Stimulated activated CD4-positive, alpha-beta T cell treated with anti-CD3 and anti-CD28 coated beads, Interleukin-2, amount 100 ng/mL, for 24 hours (primary cell): ENCODE data around the gene COX17.

Experiments used
- DNase-seq, 2 donors: peaks; one replicate each; pipeline ENCODE4 v3.0.0-alpha.2; 2020

COX17 gene

GRCh38 chr3:119643528-119643927 is 33.7 kb downstream of the COX17 start:
- DNase-seq: no peak

GRCh38 chr3:119642746-119643473 is 34.3 kb downstream of the COX17 start:
- peak in 1 of 2 donors; percentile 14 for DNase-seq

- no peak for DNase-seq
Observed at GRCh38 chr3:119641416-119641815, 35.8 kb downstream of the COX17 start.

- no peak for DNase-seq
Observed at GRCh38 chr3:119639494-119640350, 37.5 kb downstream of the COX17 start.

GRCh38 chr3:119637679-119638477 is 39.3 kb downstream of the COX17 start:
- DNase-seq: no peak

GRCh38 chr3:119636891-119637611 is 40.2 kb downstream of the COX17 start:
- no peak for DNase-seq

GRCh38 chr3:119636249-119636648 is 41.0 kb downstream of the COX17 start:
- DNase-seq: no peak

- DNase-seq: no peak
Observed at GRCh38 chr3:119635719-119636118, 41.5 kb downstream of the COX17 start.

- no peak for DNase-seq
Observed at GRCh38 chr3:119632829-119633228, 44.4 kb downstream of the COX17 start.

GRCh38 chr3:119632216-119632615 is 45.0 kb downstream of the COX17 start:
- DNase-seq: no peak

GRCh38 chr3:119631516-119631915 is 45.7 kb downstream of the COX17 start:
- no peak for DNase-seq

- no peak for DNase-seq
Observed at GRCh38 chr3:119630880-119631329, 46.3 kb downstream of the COX17 start.

GRCh38 chr3:119630128-119630879 is 46.9 kb downstream of the COX17 start:
- DNase-seq: no peak

- DNase-seq: no peak
Observed at GRCh38 chr3:119628816-119629445, 48.3 kb downstream of the COX17 start.

- peak; percentile 18 to 41 for DNase-seq
Observed at GRCh38 chr3:119628390-119628789, 48.8 kb downstream of the COX17 start.

GRCh38 chr3:119627461-119627860 is 49.7 kb downstream of the COX17 start:
- no peak for DNase-seq

- no peak for DNase-seq
Observed at GRCh38 chr3:119626196-119626595, 51.0 kb downstream of the COX17 start.

GRCh38 chr3:119625451-119626153 is 51.6 kb downstream of the COX17 start:
- DNase-seq: no peak

GRCh38 chr3:119624002-119624720 is 53.0 kb downstream of the COX17 start:
- DNase-seq: no peak

GRCh38 chr3:119620899-119621298 is 56.3 kb downstream of the COX17 start:
- no peak for DNase-seq
